HG03520 (cell line): ENCODE measurements around the gene AOC3.

Source experiments
- ATAC-seq: cut with Tn5 transposase; IDR thresholded peaks from one replicate; pipeline ENCODE4 v1.9.1; 2021; ENCODE audit warnings: mild to moderate bottlenecking, moderate library complexity; ENCODE audit not compliant: unreplicated experiment

The AOC3 gene, protein sequence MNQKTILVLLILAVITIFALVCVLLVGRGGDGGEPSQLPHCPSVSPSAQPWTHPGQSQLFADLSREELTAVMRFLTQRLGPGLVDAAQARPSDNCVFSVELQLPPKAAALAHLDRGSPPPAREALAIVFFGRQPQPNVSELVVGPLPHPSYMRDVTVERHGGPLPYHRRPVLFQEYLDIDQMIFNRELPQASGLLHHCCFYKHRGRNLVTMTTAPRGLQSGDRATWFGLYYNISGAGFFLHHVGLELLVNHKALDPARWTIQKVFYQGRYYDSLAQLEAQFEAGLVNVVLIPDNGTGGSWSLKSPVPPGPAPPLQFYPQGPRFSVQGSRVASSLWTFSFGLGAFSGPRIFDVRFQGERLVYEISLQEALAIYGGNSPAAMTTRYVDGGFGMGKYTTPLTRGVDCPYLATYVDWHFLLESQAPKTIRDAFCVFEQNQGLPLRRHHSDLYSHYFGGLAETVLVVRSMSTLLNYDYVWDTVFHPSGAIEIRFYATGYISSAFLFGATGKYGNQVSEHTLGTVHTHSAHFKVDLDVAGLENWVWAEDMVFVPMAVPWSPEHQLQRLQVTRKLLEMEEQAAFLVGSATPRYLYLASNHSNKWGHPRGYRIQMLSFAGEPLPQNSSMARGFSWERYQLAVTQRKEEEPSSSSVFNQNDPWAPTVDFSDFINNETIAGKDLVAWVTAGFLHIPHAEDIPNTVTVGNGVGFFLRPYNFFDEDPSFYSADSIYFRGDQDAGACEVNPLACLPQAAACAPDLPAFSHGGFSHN

DNA sequence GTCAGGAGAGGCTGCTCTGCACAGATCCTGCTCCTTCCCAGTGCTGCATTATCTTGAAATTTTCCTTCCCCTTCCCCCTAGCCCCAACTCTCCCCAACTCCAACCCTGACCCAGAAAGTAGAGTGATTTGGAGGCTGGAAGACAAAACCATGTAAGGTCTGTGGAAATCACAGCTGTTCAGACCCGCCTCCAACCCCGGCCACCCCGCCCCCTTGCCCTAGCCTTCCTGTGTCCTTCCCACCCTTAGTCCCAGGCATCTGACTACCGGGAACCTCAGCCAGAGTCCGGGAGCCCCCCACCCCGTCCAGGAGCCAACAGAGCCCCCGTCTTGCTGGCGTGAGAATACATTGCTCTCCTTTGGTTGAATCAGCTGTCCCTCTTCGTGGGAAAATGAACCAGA lies at the start of gene AOC3:
TSS of gene AOC3 (plus strand) at position 246 of the 400 bp plus-strand sequence. CDS start at position 391, 145 bp downstream.
- no peak for ATAC-seq

DNA sequence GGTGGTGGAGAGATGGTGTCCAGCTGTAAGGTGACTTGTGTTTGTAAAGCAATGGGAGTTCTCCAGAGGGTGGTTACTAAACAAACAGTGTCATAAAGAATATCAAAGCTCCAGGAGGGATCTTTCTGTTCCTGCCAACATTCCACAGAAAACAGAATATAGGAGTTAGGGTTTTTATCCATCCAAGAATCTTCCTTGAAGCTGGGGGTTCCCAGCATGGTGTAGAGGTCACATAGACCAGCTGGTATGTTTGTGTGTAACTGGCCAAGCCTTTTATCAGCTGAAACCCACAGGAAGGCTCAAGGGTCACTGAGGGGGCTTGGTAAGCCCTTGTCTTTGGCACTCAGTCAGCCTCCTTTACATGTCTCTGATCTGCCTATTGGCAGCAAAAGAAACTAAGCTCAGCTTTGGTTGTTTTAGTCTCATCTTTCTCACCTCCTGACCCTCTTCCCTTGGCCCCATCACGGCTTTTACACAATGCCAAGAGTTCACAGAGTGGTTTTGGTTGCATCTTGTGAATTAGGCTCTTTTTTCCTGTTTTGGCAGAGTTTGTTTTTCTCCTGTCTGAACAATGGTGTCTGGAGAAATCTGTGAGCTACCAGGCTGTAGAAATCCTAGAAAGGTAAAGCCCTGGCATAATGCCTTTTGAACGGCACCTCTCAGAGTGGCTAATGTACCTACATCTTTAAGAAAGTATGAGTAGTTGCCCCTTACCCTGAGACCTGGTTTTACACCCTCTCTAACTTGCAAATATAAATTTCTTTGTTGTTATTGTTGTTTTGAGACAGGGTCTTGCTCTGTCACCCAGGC lies 47.7 kb upstream of the AOC3 start:
- ATAC-seq = no peak

DNA sequence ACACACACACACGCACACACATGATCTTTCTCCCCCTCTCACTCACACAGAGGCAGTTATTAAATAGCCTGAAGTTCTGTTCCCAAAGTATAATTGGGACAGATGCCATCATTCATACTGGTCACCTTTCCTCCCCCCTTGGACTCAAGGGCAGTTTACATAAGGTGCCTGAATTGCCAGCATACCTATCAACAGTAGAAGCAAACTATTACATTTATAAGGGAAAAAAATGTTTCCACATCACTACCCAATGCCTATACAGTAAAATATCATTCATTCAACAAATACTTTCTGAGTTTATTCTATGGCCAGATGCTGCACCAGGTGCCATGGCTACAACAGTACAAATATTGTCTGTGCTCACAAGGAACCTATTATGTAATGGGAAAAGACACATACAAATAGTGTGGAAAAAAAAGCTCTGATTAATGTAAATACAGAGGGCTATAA lies 46.1 kb upstream of the AOC3 start:
- ATAC-seq = no peak

DNA sequence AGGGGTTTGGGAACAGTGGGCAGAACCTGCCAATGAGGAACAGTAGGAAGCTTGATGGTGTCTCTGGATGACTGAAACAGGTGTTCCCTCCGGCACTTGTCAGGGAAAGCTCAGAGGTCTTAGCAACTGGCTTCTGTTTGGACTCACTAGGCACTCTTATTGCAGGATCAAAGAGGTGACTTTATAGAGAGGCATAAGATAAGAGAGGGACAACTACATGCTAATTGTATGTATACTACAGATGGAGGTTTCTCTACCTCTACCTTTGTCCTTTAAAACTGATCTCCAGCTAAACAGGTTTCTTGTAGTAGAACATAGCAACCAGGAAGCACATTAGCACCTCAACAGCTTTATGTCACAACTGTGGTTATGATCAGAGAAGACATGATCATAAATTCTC lies 44.8 kb upstream of the AOC3 start:
- ATAC-seq = no peak

DNA sequence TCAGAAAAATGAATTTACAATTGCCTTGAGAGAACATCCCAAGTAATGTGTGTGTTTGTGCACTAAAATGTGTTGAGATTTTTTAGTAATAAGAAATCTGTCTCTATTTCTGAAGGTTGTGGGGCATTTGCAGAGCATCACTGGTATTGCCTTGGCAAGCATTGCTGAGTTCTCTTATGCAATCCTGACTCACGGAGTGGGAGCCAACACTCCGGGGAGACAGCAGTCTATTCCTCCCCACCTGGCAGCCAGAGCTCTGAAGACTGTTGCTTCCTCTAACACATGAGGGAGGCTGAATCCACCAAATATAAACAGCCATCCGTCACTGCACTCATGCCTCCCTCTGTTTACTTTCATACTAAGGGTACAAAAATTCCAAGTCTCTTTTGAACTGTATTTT lies 41.7 kb upstream of the AOC3 start:
- no peak for ATAC-seq

DNA sequence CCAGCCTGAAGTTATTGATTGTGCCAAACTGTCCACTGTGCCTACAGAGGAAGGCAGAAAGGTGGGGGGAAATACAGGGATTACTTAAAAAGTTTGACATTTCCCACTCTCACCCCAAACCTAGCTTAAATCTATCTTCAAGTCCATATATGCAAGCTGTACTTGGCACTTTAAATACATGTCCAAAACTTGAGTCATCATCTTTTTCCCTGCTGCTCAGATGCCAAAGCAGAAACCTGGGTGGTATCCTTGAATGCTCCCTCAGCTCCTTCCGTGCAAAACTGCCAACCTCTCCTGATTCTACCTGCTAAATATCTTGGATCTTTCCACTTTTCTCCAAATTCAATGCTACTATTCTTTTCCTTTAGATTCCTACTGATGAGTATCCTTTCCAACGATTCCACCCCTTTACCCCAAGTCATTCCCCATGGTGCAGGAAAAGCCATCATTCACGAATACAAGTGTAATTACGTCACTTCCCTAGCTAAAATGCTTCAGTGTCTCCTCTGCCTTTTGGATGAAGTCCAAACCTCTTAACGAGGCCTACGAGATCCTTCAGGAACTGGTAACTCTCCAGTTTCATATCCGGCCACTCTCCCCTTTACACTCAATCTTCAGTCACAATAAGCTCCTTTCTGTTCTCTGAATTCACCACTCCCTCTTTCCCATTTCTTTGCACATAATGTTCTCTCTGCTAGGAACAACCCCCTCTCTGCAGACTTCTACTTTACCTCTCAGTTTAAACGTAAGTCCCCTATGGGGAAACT lies 36.2 kb upstream of the AOC3 start:
- no peak for ATAC-seq

DNA sequence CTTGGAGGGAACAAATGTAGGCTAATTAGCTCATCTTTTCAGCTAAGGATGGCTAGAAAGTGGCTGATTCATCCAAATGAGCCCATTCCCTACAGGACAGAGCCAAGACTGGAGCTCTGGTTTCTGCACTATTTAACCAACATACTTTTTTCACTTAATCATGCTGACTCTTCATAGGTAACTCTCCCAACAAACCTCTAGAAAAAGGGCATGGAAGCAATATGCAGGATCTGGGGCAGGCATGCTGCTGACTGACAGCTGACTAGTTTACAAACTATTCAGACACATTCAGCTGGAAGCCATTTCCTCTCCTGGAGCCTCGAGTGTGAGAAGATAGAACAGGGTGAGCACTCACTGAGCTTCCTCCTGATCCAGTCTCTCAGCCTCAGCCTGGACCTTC lies 33.1 kb upstream of the AOC3 start:
- ATAC-seq = no peak

DNA sequence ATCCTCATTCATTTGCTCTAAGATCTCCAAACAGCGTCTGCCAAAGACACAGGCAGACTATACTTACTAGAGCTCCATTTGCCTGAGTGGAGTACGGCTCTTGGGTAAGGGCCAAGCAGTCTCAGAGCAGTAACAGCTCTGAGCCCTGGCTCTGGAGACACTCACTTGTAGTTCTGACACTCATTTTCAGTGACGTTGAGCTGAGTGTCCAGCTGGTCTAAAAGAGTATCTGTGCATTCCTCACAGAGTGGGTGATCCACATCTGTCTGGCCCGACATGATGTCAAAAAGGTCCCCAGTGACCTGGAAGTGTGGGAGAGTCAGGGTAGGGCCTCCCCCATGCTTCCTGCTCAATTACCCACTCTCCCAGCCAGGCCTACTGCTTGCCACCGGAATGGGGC lies 32.6 kb upstream of the AOC3 start:
- ATAC-seq = no peak

DNA sequence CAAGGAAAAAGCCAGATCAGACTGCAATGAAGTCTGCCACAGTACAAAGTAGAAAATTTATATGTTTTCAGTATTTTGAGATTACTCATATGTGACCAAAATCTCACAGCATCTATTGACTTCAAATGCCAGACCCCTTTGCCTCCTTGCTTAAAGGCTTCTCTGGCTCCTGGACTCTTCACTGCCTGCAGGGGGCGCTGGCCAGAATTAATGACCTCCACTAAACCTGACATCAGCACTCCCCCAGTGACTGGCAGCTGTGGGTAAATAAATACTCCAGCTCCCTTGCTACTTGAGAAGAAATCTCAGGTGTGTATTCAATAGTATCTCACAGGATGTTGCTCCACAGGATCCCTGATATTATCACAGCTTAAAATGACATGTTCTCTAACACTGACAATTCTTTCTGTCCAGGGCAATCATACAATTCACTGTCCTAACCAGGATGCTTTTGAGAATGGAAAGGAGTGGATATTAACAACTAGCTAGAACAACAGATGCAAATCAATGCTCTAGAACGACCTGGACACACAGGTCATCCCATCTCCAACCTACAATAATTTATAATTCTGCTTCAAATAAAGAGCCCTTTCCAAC lies 31.0 kb upstream of the AOC3 start:
- no peak for ATAC-seq

DNA sequence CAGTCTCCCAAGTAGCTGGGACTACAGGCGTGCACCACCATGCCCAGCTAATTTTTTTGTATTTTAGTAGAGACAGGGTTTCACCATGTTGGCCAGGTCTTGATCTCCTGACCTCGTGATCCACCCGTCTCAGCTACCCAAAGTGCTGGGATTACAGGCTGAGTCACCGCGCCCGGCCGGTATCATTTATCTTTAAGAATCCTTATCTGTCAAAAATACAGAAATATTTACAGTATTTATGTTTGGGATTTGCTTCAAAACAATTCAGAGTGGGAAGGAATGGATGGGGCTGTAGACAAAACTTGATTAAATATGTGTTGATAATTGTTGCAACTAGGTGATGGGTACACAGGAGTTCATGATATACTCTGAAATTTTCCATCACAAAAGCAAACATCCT lies 29.8 kb upstream of the AOC3 start:
- ATAC-seq = no peak

DNA sequence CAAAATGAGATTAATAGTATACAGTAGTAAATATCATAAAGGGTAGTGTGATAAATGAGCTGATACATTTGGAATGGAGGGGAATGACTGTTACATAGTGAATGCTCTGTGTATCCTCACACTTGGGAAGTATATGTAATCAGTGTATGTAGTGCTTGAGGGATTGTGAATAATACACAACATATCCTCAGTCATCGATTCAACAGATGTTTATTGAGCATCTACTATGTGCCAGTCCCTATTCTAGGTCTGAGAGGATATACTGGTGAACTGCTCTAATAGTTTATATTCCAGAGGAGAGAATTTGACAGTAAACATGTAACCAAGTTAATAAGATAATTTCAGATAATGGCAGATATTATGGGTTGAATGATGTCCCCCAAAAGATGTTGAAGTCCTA lies 23.5 kb upstream of the AOC3 start:
- ATAC-seq = no peak

DNA sequence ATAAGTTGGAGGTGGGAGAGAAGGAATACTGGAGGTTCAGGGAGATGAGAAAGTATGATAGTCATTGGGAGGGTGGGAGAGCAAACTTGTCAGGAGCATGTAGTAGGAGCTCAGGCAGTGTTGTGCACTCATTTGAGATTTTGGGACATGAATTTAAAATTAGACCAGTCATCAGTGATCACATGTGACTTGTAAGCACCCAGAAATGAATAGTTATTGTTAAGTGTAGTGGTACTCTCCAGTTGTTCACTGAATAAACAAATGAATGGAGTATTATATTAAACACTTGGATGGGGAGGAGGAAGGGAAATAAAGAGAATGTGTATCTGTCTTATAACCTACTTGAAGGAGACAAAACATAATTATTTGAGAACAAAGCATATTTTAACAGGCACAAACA lies 20.0 kb upstream of the AOC3 start:
- ATAC-seq = no peak

DNA sequence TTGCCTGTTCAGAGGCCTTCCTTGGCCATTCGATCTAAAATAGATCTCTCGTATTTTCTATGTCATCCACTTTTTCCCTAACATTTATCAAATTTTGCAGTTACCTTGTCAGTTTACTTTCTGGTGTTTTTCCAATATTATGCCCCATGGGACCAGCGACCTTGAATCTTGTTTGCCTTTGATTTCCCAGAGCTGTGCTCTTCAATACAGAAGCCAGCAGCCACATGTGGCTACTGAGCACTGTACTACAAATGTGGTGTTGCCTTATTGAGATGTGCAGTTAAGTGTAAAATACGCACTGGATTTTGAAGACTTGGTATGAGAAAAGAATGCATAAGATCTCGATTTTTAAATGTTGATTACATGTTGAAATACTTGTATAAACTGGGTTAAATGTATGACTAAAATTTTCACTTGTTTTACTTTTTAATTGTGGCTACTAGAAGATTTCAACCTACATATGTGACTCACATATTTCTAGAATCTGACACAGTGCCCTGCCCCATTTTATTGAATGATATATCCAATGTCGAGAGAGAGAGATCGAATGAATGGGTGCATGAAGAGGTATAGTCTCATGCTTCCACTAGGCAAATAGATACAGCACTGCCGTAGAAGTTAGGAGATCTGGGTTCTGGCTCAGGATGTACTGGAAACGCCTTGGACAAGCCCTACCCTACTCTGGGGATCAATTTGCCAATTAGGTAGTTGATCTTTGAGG lies 18.6 kb upstream of the AOC3 start:
- no peak for ATAC-seq

DNA sequence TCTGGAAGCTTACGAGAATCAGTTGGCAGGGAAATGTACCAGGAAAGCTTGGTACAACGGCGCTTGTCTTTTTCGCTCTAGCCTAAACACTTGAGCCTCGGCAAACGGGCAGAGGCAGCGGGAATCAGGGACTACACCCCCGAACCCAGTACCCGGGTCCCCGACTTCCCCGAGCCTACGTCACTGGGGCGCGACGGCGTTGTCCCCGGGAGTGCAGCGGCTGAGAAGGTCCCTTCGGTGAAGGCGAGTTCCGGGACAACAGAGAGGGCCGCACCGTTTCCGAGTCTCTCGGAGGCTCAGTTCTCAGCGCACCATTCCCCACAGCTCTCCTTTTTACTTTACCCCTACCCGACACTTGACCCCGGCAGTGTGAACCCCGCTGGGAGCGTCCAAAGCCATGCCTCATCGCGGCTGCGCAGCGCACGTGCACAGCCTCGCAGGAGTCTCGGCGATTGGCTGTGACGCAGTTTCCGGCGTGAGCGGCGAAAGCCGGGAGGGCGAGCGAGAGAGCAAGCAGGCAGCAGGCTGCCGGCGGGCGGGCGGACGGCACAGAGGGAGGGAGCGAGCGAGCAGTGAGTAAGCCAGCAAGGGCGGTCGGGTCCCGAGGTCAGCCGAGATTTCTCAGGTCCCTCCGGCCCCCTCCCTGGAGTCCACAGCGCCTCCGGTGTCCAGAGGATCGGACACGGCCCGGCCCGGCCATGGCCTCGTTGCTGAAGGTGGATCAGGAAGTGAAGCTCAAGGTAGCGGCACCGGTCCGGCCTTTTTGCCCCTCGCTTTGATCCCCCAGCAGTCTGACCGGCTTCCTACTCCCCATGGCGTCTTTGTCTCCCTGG lies 17.8 kb upstream of the AOC3 start, which contains the start of gene PSME3:
TSS of gene PSME3 (plus strand) at position 464 of the 833 bp plus-strand sequence. CDS start at position 699, 235 bp downstream.
- ATAC-seq = peak; percentile 74

DNA sequence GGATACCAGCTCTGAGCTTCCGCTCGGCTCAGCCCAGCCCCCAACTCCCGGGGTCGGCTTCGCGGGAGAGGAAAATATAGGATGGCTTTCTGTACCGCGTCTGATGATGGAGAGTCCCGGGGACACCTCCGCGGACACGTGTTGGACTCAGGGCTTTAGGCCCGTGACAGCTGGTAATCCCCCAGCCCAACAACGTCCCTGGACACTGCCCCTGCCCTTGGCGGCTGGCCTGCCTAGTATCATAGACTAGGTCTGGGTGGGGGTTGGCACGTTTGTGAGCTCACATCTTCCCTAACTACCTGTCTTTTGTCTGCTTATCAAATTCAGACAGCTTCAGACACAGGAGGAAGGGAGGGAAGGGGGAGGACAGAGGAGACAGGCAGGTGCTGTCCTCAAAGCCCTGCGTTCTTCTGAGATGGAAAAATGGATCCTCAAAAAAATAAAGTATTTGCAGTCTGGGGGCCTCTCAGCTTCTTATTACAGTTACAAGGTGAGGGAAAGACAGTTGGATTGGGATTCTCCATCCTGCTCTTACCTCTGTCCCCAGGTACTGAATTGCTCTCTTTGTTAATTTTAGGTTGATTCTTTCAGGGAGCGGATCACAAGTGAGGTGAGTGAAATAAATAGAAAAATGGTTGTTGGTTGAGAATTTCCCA lies 17.1 kb upstream of the AOC3 start:
- ATAC-seq = no peak

DNA sequence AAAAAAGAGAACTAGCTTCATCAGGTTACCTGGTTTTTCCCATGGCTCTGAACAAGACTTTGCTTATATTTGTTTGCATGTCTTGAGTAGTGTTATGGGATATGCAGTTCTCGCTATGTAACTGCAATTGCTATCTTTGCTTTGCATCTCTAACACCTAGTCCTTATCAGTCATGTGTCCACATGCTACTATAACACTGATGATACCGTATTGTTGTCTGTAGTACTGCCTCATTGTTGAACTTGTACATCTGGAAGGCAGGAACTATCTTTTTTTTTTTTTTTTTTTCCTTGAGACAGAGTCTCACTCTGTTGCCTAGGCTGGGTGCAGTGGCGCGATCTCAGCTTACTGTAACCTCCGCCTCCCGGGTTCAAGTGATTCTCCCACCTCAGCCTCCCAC lies 15.3 kb upstream of the AOC3 start:
- ATAC-seq = no peak

DNA sequence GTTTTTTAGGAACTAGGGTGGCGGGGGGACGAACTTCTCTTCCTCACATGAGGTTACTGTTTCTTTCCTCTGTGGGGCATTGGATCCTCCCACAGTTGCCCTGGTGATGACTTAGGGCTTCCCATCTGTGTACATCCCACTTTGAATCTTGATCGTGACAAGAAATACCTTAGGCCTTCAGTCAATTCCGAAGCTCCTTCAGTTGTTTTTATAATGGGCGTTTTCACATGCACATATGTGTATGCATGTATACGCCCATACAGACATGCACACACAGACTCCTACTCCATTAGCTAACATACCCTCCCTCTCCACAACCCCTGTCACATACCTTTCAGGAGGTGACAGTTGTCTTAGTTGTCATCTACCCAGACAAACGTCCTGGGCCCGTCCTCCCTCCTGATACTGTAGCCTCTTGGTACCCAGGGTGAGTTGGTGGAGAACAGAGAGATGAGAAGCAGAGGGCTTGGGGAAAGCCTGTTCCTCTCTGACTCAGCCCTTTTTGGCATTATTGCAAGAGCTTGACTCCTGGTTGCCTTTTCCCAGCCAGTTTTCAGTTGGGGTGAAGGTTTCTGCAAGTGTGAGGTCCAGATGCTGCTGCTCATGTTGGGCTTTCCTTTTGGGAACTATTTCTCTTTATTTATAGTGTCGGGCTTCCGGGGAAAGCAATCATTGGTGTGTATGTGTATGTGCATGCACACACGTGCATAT lies 8.9 kb upstream of the AOC3 start:
- ATAC-seq = no peak
